Liver (tissue), 9 donors: ENCODE measurements around the gene ATF6B. TPM values are rescaled to one million over a fixed set of nuclear protein-coding genes. Genes with fewer than 3 reads are reported as not detected.

Experiments used
- DNase-seq: peaks from one replicate; pipeline ENCODE4 v3.0.0-alpha.2; 2017; ENCODE audit warnings: low spot score
- H3K27ac ChIP-seq, 2 donors: one replicate each; pipeline ENCODE4 v1.7.0; 2013; ENCODE audit warnings: inconsistent platforms in 2 of 2, low read length in 2 of 2, control low read depth in 1 of 2, low read depth in 1 of 2, mild to moderate bottlenecking in 1 of 2
- H3K27me3 ChIP-seq, 4 donors: one replicate each; pipeline versions ENCODE4 v1.6.1 to v1.7.0; 2013; ENCODE audit warnings: low read length in 3 of 4, inconsistent platforms in 1 of 4, mild to moderate bottlenecking in 1 of 4, moderate library complexity in 1 of 4; ENCODE audit not compliant: control insufficient read depth in 4 of 4, insufficient read depth in 4 of 4
- H3K36me3 ChIP-seq, 4 donors: one replicate each; pipeline versions ENCODE4 v1.6.1 to v1.7.0; 2013; ENCODE audit warnings: low read length in 3 of 4, mild to moderate bottlenecking in 3 of 4, low read depth in 1 of 4, moderate library complexity in 1 of 4; ENCODE audit not compliant: control insufficient read depth in 4 of 4, insufficient read depth in 3 of 4
- H3K4me1 ChIP-seq, 4 donors: one replicate each; pipeline versions ENCODE4 v1.6.1 to v1.7.0; 2013; ENCODE audit warnings: low read length in 3 of 4, mild to moderate bottlenecking in 3 of 4, moderate library complexity in 1 of 4; ENCODE audit not compliant: control insufficient read depth in 4 of 4, insufficient read depth in 4 of 4
- H3K4me3 ChIP-seq, 3 donors: one replicate each; pipeline versions ENCODE4 v1.6.1 to v1.7.0; 2013; ENCODE audit warnings: low read length in 3 of 3, control low read depth in 1 of 3, low read depth in 1 of 3, mild to moderate bottlenecking in 1 of 3
- H3K9ac ChIP-seq, 2 donors: one replicate each; pipeline ENCODE4 v1.7.0; 2013; ENCODE audit warnings: low read length in 2 of 2, mild to moderate bottlenecking in 2 of 2, moderate library complexity in 2 of 2, control low read depth in 1 of 2, low read depth in 1 of 2
- H3K9me3 ChIP-seq, 4 donors: one replicate each; pipeline versions ENCODE4 v1.6.1 to v1.7.0; 2013; ENCODE audit warnings: low read length in 3 of 4; ENCODE audit not compliant: control insufficient read depth in 4 of 4
- CTCF ChIP-seq: fragments of 150-350 bp; IDR thresholded peaks from 2 replicates; pipeline ENCODE4 v1.5.1; 2017; ENCODE audit warnings: improper control_type of control experiment, low read depth, low read length; ENCODE audit not compliant: missing input control
- EGR1 ChIP-seq, 2 donors: IDR thresholded peaks; 2 replicates each; pipeline ENCODE4 v1.6.1; 2016 to 2018; ENCODE audit warnings: antibody characterized with exemption in 2 of 2, low read depth in 2 of 2
- FOXA2 ChIP-seq: IDR thresholded peaks from 2 replicates; pipeline ENCODE4 v1.6.1; 2016; ENCODE audit warnings: antibody characterized with exemption
- GABPA ChIP-seq, 2 donors: IDR thresholded peaks in 1 of 2; conservative IDR thresholded peaks in 1 of 2; 2 replicates each; pipeline ENCODE4 v1.6.1; 2016; ENCODE audit warnings: antibody characterized with exemption in 2 of 2, mild to moderate bottlenecking in 1 of 2, moderate library complexity in 1 of 2
- HNF4A ChIP-seq, 2 donors: conservative IDR thresholded peaks; 2 replicates each; pipeline ENCODE4 v1.6.1; 2016; ENCODE audit warnings: antibody characterized with exemption in 2 of 2, mild to moderate bottlenecking in 2 of 2
- HNF4G ChIP-seq: IDR thresholded peaks from 2 replicates; pipeline ENCODE4 v1.6.1; 2016; ENCODE audit warnings: antibody characterized with exemption
- JUND ChIP-seq, 2 donors: IDR thresholded peaks; 2 replicates each; pipeline ENCODE4 v1.6.1; 2016; ENCODE audit warnings: antibody characterized with exemption in 2 of 2
- MAX ChIP-seq: IDR thresholded peaks from 2 replicates; pipeline ENCODE4 v1.6.1; 2016; ENCODE audit warnings: antibody characterized with exemption
- NR2F2 ChIP-seq: IDR thresholded peaks from 2 replicates; pipeline ENCODE4 v1.6.1; 2016; ENCODE audit warnings: antibody characterized with exemption
- RAD21 ChIP-seq, 2 donors: IDR thresholded peaks; 2 replicates each; pipeline ENCODE4 v1.6.1; 2016; ENCODE audit warnings: antibody characterized with exemption in 2 of 2, mild to moderate bottlenecking in 2 of 2
- RXRA ChIP-seq, 2 donors: IDR thresholded peaks; 2 replicates each; pipeline ENCODE4 v1.6.1; 2017 to 2018; ENCODE audit warnings: antibody characterized with exemption in 2 of 2, mild to moderate bottlenecking in 1 of 2
- SP1 ChIP-seq: IDR thresholded peaks from 2 replicates; pipeline ENCODE4 v1.6.1; 2018; ENCODE audit warnings: antibody characterized with exemption, mild to moderate bottlenecking
- TAF1 ChIP-seq: conservative IDR thresholded peaks from 2 replicates; pipeline ENCODE4 v1.6.1; 2016; ENCODE audit warnings: antibody characterized with exemption, mild to moderate bottlenecking
- YY1 ChIP-seq: IDR thresholded peaks from 2 replicates; pipeline ENCODE4 v1.6.1; 2016; ENCODE audit warnings: antibody characterized with exemption, mild to moderate bottlenecking
- ZBTB33 ChIP-seq: IDR thresholded peaks from 2 replicates; pipeline ENCODE4 v1.6.1; 2016; ENCODE audit warnings: antibody characterized with exemption
- WGBS: extraction: QIAGEN DNeasy Blood & Tissue Kit; methylation state at CpG from one replicate; pipeline ENCODE4 v1.1.7; 2013; 5-methylcytosine and 5-hydroxymethylcytosine counted together
- polyA plus RNA-seq, 2 donors: library from polyadenylated mRNA; stranded (reverse) in 1 of 2; unstranded in 1 of 2; fragments of 200-250 nt in 1 of 2; fragments of >200 nt in 1 of 2; fragmentation: Nextera tagmentation in 1 of 2; extraction: Ambion mirVana in 1 of 2; gene quantifications; one replicate each; pipeline versions ENCODE4 v1.2.1 to v1.2.3, GENCODE V29; 2013 to 2015
- total RNA-seq, 2 donors: library from RNA; depleted of rRNA; stranded (reverse); fragments of >200 nt; gene quantifications; one replicate each; pipeline ENCODE4 v1.2.3, GENCODE V29; 2014
- TF ChIP-seq, protein P1 (sequence below): IDR thresholded peaks from 2 replicates; pipeline ENCODE4 v1.6.1; 2016; ENCODE audit warnings: antibody characterized with exemption, mild to moderate bottlenecking
- TF ChIP-seq, protein P2 (sequence below): IDR thresholded peaks from 2 replicates; pipeline ENCODE4 v1.6.1; 2016; ENCODE audit warnings: antibody characterized with exemption
- donor health status: healthy.
- donor health status: healthy.
- donor health status: healthy.
- donor health status: healthy.
- donor health status: healthy.

Gene ATF6B
- total and polyA plus RNA-seq, 4 donors: 13.6 to 24.8 (median 15.5) TPM

- TF ChIP-seq ZBTB33: no peak
- no peak for TF ChIP-seq RAD21 (IDR thresholded peaks at IDR 0.05)
- no peak for TF ChIP-seq JUND (IDR thresholded peaks at IDR 0.05)
- no peak for TF ChIP-seq EGR1 (IDR thresholded peaks at IDR 0.05; ENCODE audit: low read depth in 2 of 2)
- no peak for TF ChIP-seq NR2F2
- no peak for TF ChIP-seq TAF1
- TF ChIP-seq RXRA (IDR thresholded peaks at IDR 0.05): no peak
- TF ChIP-seq, protein P1, sequence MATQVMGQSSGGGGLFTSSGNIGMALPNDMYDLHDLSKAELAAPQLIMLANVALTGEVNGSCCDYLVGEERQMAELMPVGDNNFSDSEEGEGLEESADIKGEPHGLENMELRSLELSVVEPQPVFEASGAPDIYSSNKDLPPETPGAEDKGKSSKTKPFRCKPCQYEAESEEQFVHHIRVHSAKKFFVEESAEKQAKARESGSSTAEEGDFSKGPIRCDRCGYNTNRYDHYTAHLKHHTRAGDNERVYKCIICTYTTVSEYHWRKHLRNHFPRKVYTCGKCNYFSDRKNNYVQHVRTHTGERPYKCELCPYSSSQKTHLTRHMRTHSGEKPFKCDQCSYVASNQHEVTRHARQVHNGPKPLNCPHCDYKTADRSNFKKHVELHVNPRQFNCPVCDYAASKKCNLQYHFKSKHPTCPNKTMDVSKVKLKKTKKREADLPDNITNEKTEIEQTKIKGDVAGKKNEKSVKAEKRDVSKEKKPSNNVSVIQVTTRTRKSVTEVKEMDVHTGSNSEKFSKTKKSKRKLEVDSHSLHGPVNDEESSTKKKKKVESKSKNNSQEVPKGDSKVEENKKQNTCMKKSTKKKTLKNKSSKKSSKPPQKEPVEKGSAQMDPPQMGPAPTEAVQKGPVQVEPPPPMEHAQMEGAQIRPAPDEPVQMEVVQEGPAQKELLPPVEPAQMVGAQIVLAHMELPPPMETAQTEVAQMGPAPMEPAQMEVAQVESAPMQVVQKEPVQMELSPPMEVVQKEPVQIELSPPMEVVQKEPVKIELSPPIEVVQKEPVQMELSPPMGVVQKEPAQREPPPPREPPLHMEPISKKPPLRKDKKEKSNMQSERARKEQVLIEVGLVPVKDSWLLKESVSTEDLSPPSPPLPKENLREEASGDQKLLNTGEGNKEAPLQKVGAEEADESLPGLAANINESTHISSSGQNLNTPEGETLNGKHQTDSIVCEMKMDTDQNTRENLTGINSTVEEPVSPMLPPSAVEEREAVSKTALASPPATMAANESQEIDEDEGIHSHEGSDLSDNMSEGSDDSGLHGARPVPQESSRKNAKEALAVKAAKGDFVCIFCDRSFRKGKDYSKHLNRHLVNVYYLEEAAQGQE: no peak
- TF ChIP-seq YY1: no peak
- Histone ChIP-seq H3K27me3 (no peaks in the 10 kb centered on the region), H3K36me3 (no peaks in the 10 kb centered on the region), H3K27ac (no peak overlapping the region), H3K4me1 (no peaks in the 10 kb centered on the region), H3K4me3 (no peak overlapping the region), H3K9ac (no peak overlapping the region), H3K9me3 (no peaks in the 10 kb centered on the region)
- DNase-seq: no peak
- WGBS: 90% methylated on average over 7 of the region's 7 CpGs
Measured at GRCh38 chr6:32079566-32080290, 48.3 kb downstream of the ATF6B start.

DNA sequence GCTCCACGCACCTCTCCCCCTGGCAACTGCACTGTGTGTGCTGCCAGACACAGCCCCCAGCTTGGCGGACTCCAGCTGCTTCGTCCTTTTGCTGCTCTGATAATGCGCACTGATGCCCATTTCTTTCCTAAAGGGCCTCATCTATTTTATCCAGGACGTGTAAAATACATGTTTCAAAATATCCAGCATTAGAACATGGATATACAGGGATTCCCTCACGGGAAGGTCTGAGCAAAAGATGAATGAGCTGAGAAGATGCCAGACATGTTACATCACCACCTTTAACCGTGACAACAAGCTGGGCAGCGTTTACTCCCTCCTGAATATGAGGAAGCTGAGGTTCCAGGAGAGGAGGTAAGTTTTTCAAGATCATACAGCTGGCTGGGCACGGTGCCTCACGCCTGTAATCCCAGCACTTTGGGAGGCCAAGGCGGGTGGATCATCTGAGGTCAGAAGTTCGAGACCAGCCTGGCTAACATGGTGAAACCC is 51.7 kb downstream of the ATF6B start:
- no peaks in the 10 kb centered on the region for H3K9me3 ChIP-seq
- no peak overlapping the region for H3K4me3 ChIP-seq
- no peak for DNase-seq
- H3K4me1 ChIP-seq: no peaks in the 10 kb centered on the region
- H3K36me3 ChIP-seq: no peaks in the 10 kb centered on the region
- H3K9ac ChIP-seq: no peak overlapping the region
- H3K27me3 ChIP-seq: no peaks in the 10 kb centered on the region
- no peak overlapping the region for H3K27ac ChIP-seq
- 81% methylated on average over 12 of the region's 12 CpGs for WGBS
- TF ChIP-seq HNF4A (conservative IDR thresholded peaks at IDR 0.05) (no peak), HNF4G (no peak), ZBTB33 (no peak), YY1 (no peak), EGR1 (IDR thresholded peaks at IDR 0.05; ENCODE audit: low read depth in 2 of 2) (no peak), TAF1 (no peak), MAX (no peak), FOXA2 (no peak), GABPA (IDR thresholded peaks at IDR 0.05 in 1 of 2, conservative IDR thresholded peaks at IDR 0.05 in 1 of 2) (no peak), RAD21 (IDR thresholded peaks at IDR 0.05) (no peak), SP1 (no peak), JUND (IDR thresholded peaks at IDR 0.05) (no peak), CTCF (no peak), NR2F2 (no peak)
- TF ChIP-seq, protein P2, sequence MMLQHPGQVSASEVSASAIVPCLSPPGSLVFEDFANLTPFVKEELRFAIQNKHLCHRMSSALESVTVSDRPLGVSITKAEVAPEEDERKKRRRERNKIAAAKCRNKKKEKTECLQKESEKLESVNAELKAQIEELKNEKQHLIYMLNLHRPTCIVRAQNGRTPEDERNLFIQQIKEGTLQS: no peak
- TF ChIP-seq, protein P1: no peak
